Raji (cell line): Measurements from ENCODE around the gene FYN.

ENCODE experiments used
- POLR2A ChIP-seq: IDR thresholded peaks from 2 replicates; pipeline ENCODE4 v1.6.1; 2011; ENCODE audit warnings: low read depth, low read length, control low read depth; ENCODE audit not compliant: insufficient read depth

Gene FYN

DNA sequence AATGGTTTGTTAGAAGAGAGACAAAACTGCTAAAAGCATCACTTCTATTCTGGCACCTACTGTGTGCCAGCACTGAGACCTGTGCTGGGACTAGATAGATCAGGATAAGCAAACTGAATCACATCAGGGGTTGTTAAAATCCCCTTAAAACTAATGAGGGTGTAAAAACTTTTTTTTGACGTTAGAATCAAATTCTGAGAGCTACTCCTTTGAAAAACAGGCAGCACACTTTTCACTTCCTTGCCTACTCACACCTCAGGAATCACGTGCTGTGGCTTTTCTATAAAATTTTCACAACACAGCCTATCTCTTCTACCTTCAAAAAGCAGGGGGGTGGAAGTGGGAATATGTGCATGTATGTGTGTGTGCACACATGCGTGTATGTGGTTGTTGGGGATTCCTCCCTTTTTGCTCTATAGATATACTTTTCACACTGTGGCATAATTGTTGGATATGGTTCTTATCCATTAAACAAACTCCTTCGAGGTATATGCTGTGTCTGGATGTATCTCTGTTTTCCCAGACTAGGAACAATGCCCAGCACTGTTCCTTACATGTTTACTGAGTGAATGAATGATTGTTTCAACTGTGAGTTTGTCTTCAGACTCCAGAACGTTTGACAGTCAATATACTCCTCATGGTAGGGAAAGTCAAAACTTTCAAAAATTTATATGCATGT, 105.4 kb downstream of the FYN start:
- TF ChIP-seq POLR2A: no peak

DNA sequence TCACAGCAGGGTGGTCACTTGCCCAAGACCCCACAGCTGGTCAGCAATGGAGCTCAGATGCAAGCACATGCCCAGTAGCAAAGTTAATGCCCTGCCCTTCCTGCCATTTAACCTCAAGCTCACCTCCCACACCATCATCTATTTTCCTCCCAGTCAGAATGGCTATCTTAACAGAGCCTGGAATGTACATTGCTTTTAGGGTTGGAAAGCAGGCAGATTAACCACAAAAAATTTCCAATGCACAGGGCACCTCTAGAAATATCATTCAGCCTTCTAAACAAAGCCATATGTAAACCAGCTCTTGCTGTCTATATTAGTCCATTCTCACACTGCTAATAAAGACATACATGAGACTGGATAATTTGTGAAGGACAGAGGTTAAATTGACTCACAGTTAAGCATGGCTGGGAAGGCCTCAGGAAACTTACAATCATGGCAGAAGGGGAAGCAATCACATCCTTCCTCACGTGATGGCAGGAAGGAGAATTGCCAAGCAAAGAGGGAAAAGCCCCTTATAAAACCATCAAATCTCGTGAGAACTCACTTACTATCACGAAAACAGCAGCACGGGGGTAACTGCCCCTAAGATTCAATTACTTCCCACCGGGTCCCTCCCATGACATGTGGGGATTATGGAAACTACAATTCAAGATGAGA, 106.9 kb downstream of the FYN start:
- TF ChIP-seq POLR2A: no peak

DNA sequence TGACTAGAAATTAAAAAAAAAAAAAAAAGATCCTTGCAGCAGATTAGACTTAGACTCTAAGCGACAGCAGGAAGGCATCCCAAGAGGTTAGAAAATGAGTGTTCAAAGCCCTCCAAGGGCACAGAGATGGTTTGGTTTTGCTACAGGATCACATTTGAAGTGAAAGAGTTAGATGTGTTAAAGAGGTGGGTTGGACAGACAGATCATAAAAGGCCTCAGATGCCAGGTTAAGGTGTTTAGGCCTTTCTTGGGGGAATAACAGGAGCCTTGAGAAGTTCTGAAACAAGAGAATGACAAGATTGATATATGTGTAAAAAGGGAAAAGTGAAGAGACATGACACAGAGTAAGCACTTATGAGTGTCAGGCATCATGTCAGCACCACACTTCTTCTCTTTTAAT, 107.5 kb downstream of the FYN start:
- no peak for TF ChIP-seq POLR2A

DNA sequence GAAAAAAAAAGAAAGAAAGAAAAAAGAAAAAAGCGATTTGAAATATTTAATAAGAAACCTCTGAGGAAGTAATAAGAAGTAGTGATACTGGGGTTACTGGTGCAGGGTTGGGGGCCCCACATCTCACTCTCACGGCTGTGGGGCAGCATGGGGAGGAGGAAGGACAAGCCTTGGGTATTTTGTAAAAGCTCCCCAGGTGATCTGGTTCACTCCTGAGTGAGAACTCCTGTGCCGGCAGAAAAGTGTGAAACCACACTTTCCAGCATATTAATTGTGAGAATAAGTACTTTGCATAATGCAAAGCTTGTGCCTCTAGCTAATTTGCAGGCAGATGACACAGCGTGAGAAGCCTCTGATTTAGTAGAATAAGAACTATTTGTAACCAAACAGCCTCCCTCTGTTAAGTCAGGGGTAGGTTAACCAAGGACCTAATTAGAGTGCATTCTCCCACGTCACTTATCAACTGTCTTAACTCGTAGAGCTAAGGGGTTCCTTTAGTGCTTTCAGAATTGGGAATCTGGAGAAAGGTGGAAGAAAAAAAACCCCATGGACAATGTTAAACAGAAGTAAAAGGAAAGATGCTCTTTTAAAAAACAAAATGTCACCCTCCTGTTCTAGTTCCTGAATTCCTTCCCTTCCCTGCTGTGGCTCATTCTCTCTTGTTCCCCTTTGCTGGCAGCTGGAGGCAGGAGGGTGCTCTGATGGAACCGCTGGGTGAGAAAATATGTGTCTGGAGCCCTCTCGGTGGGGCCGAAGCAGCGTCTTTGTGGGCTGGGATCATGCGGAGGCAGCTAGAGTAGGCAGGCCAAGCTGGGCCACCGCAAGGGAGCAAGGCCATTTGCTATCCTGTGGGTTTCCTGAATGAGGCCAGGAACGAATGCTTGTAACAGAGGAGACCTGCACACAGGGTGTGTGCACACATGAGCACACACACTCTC, 108.7 kb downstream of the FYN start:
- no peak for TF ChIP-seq POLR2A

DNA sequence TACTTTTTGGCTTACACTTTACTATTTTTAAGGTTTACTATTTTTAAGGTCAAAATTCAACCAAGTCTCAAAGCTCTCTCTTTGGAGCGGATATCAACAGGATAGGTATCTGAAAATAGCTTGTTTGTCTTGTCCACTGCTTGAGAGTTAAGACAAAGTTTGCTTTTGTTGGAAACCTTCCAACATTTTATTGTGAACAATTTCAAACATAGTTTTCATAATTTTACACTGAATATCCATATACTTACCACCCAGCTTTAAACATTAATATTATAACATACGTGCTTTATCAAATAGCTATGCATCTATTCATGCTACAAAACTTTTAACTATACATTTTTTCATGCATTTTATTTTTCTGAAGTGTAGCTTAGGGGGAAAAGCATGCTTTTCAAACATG, 109.9 kb downstream of the FYN start:
- TF ChIP-seq POLR2A: no peak

DNA sequence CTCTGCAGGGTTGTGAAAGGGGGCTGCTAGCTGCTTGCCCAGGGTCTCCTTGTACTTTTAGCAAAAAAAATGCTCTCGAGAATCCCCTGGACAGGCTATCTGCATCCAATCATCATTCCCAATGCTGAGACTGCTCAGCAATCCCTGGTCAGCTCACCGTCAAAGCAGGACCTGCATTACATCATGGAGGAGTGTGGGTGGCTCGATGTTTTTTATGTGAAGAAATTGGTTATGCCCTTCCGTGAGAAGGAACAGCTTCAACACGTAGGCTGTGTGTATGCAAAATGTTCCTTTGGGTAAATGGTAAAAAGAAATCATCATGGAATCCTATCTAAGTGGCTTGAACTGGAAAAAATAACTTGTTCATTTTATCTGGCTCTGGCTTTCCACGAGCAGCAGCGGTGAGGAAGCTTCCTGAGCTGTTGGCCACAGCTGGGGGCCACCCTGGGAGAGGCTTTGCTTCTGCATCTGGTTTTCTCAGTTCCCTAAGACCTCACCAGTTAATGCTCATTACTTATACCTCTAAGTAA, 111.4 kb downstream of the FYN start:
- no peak for TF ChIP-seq POLR2A

DNA sequence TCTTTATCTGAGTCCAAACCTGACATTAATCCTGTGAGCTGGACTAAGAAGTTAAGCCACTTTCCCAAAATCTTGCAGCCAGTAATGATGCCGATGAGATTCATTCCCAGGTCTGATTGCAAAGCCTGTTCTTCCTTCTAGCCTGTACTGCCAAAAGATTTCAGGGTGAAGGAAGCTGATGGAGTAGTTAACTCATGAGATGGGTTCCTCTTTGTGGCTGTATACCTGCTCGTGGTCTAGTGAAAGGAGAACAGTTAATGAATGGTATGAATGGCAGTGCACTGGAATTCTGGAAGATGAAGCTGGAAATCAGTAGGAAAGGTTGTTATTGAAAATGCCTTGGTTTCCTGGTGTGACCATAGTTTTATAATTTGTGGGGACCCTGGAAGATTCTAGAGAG, 112.0 kb downstream of the FYN start:
- TF ChIP-seq POLR2A: no peak

DNA sequence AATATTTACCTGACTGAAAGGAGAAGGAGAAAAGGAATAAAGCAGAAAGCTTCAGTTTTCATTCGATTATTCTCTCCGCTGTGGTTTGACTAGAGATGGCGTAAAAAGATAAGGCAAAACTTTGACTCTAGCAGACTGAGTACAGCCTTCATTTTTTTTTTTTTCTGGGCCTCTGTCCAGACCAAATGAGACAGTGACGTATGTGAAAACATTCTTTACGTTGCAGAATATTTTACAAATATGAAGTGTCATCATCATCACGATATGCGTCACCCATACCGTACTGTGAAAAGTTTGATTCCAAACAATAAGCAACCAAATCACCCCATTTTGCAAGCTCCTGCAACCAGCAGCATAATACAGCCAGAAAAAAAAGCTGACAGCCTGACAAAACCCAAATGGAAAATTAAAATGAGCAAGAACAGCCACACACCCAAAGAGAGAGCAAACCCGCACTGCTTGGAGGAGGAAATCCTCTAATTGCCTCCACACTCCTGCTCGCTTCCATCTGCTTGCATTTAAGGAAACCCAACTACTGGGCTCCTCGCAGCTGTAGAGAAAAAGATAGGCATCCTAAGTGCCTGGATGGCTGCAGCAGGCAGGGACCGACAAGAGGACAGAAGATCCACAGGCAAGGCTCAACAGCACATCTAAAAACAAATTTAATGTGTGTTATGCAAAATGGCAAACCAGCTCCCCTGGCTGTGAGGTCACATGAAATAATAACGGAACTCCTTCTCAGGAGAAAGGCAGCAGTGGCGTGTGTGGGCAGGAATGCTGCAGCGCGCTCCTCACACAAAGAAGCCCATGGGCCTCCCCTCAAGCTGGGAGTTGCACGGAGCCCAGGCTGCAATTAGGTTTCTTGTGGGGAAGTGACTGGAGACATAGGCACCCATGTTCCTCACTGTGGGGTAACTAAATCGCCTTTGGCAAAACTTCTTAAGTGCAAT, 113.1 kb downstream of the FYN start:
- TF ChIP-seq POLR2A: no peak

DNA sequence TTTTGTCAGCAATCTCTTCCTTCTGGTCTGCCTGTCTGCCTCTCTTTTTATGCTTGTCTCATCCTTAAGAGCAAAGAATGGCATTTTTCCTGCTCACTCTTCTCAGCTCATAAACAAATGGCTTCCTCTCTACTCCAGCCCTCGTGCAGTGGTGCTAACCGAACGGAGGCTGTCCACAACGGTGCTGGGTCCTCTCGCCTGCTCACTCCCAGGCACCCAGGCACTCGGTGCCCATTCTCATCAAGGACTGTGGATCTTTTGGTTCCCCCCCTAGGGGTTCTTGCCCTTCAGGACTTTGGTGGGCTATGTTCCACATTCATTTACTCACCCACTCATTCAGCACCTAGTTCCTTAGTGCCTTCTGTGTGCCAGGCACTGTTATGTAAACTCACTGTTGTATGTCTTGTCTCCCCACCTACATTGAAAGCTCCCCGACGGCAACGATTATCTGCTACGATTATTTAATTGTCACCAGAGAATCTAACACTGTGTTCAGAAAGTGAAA, 113.9 kb downstream of the FYN start:
- TF ChIP-seq POLR2A: no peak

DNA sequence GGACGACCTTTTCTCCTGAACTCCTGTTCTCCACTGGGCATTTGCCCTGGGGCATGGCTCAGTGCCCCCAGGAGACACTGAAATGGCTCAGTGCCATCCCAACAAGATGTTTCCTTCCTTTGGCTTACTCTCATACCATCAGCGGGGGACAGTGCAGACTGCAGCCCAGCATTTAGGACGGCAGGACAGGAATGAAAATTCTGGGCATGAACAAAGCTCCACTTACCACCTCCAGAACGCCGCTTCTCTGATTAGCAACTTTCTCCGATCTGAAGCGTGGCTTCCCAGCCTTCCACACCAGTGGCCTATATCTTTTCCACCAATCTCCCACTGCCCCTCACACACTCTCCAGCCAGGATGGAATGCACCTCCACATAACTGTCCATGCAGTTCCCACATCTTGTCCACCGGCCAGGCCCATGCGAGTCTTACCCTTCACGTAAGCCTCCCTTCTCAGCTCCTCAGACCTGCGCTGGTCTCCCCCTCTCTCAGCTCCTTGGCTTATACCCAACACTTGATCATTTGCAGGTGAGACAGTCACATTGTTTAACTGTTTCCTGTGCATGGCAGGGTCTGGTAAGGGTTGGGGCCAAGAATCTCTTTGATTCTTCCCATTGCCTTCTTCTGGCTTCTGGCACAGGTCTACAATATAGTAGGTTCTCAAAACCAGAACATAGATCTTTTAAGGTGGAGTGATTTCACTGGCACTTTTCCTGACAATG, 114.5 kb downstream of the FYN start:
- TF ChIP-seq POLR2A: no peak

DNA sequence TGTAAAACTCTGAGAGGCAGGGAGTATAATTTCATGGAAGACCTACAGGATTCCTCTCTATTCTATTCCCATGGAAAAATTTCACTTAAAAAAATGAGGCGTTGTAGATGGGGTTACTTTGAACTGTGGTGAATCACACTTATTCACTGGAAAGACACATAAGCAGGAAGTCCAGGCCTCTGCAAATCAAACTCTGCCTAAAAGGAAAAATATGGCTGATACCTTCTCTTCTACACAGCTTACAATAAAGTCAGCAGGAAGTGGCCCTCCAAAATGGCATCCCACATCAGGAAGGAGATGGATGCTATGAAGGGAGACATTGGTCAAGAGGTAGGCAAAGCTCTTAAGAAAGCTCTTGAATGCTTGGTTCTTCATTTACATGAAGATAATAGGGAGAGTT, 115.9 kb downstream of the FYN start:
- TF ChIP-seq POLR2A: no peak

DNA sequence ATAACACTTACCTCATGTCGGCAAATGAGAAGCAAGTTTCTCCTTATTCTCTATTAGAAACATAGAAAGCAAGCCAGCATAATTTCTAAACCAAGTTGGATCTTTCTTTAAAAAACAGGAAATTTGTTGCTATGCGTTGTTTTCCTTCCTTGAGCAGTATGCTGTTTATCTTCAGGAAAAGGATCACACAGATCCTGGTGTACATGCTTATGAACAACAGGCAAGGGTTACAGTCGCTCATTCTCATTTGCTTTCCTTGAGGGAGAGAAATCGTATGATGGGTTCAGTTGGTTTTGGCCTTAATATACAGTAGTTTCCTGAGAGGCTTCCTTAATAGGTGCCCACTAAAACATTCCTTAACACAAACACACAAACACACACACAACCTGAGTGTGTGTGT, 118.8 kb downstream of the FYN start:
- TF ChIP-seq POLR2A: no peak

DNA sequence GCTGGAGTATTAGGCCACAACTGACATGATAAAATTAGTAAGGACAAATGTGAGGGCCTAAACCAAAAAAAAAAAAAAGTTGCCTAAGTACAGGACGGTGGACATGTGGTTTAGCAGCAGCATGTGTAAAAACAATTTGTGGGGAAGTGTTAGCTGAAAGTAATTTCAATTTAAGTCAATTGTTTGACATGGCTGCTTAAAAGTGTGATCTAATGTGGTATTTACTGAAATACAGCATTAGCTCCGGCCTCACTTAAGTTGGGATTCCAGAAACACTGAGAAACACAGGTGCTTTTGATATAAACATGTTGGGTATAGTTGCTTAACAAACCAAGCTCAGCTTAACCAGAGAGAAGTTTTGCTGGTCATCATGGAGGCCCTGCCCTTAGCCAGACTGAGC, 119.7 kb downstream of the FYN start:
- no peak for TF ChIP-seq POLR2A

DNA sequence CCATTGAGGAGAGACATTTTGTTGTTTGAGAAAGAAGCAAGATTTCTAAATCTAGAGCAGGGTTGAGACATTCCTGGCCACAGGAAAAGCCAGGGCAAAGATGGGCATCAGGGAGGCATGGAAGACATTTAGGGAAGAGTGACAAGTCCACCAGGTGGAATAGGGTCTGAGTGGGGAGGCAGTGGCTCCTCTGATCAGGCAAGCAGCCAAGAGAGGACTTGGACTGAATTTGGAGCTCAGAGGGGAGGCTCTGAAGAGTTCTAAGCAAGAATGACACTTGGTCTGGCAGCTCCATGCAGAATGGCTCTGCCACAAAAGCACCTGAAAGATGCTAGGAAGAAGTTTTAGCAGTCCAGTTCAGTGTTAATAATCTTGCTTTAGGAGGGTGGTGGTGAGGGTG, 120.8 kb downstream of the FYN start:
- no peak for TF ChIP-seq POLR2A
